ENCODE measurements around the gene FBLN1. TPM values are rescaled to one million over a fixed set of nuclear protein-coding genes. Genes with fewer than 3 reads are reported as not detected.
A peak's percentile ranks its signal among the peaks of the same experiment; 100 is the strongest.

Gene FBLN1
- total and polyA plus RNA-seq, 2 of the 8 experiments (the other 6 are each of a cell fraction or from before 2014, with no cell fraction given), result 159 to 168 TPM

- POLR2A ChIA-PET (ENCODE audit: partially characterized antibody), result no interaction called here
- TF ChIP-seq TEAD4 (IDR thresholded peaks at IDR 0.05; ENCODE audit: low read depth, low read length), result no peak
- TF ChIP-seq BACH1 (IDR thresholded peaks at IDR 0.05; ENCODE audit: low read length), result no peak
- no peak for TF ChIP-seq GTF2F1 (IDR thresholded peaks at IDR 0.05; ENCODE audit: borderline replicate concordance, low read depth, low read length)
- TF ChIP-seq SIRT6 (IDR thresholded peaks at IDR 0.05; ENCODE audit: low read length), result no peak
- no peak for TF ChIP-seq ZNF274 (IDR thresholded peaks at IDR 0.05; ENCODE audit: borderline replicate concordance, extremely low read depth, low read length)
- no peak for TF ChIP-seq POLR2AphosphoS5 (IDR thresholded peaks at IDR 0.05; ENCODE audit: low read depth, low read length)
- TF ChIP-seq MAFK (IDR thresholded peaks at IDR 0.05; ENCODE audit: low read depth, low read length), result no peak
These were observed 119.3 kb downstream of the FBLN1 start for GRCh38 chr22:45621836-45622600.

More at GRCh38 chr22:45621836-45622600, 119.3 kb downstream of the FBLN1 start:
- Histone ChIP-seq H4K91ac (replicated peaks; ENCODE audit: insufficient read length, low read length) (no peak overlapping the region), H2AK5ac (ENCODE audit: low read depth, low read length) (no peak overlapping the region), H2BK5ac (ENCODE audit: low read depth, low read length) (no peak overlapping the region), H3K14ac (ENCODE audit: insufficient read length) (no peak overlapping the region), H2BK15ac (ENCODE audit: low read length) (no peak overlapping the region), H3K23ac (ENCODE audit: insufficient read length) (no peak overlapping the region), H3K27me3 (replicated peaks in 1 of 4; ENCODE audit: control insufficient read depth in 3 of 4, extremely low read depth in 1 of 4, insufficient read depth in 3 of 4, low read length in 3 of 4) (no peaks in the 10 kb centered on the region), H3K4me3 (ENCODE audit: extremely low read depth in 1 of 4, insufficient read depth in 2 of 4, low read depth in 3 of 4, low read length in 4 of 4) (no peak overlapping the region), H4K5ac (ENCODE audit: insufficient read length, low read depth, low read length) (no peak overlapping the region), H3K18ac (ENCODE audit: extremely low read depth, low read length) (no peak overlapping the region; the same call in 1 of the 2 replicates), H3K27ac (ENCODE audit: low read depth, low read length) (no peak overlapping the region), H3K79me1 (ENCODE audit: low read depth, low read length) (no peaks in the 10 kb centered on the region), H3K9ac (replicated peaks in 1 of 4; ENCODE audit: extremely low read depth in 1 of 4, low read depth in 3 of 4, low read length in 3 of 4) (no peak overlapping the region), H2BK20ac (ENCODE audit: low read length) (no peak overlapping the region), H3K4me1 (replicated peaks in 1 of 4; ENCODE audit: control insufficient read depth in 3 of 4, insufficient read depth in 4 of 4, low read length in 3 of 4) (peaks cover 1 to 3% (median 3%) of the 10 kb centered on the region in 4 experiments; a peak in 4 of 7 replicates), H2BK120ac (replicated peaks; ENCODE audit: low read depth, low read length) (no peak overlapping the region), H3K4ac (replicated peaks; ENCODE audit: insufficient read length, low read depth, low read length) (no peak overlapping the region), H2AFZ (ENCODE audit: low read length) (no peak overlapping the region), H4K8ac (ENCODE audit: extremely low read depth, insufficient read depth, low read length) (peak overlapping the region; percentile 48; the same call in 1 of the 2 replicates), H3K36me3 (ENCODE audit: control insufficient read depth in 2 of 4, insufficient read depth in 4 of 4, low read length in 3 of 4) (no peaks in the 10 kb centered on the region), H3K56ac (replicated peaks; ENCODE audit: insufficient read length, low read depth, low read length) (no peak overlapping the region), H3K4me2 (ENCODE audit: insufficient read depth in 1 of 2, low read depth in 2 of 2, low read length in 2 of 2) (no peak overlapping the region), H3K79me2 (ENCODE audit: control insufficient read depth in 1 of 2, insufficient read depth in 2 of 2, low read length in 2 of 2) (no peaks in the 10 kb centered on the region), H3K23me2 (ENCODE audit: low read depth, low read length) (0 out of 2 replicates have a peak, but pooled peaks cover 3% of the 10 kb centered on the region), H2BK12ac (ENCODE audit: low read depth, low read length) (no peak overlapping the region), H3K9me3 (ENCODE audit: insufficient read depth in 2 of 2, low read depth in 1 of 2, low read length in 1 of 2) (no peaks in the 10 kb centered on the region), H4K20me1 (replicated peaks in 1 of 2; ENCODE audit: control insufficient read depth in 1 of 2, insufficient read depth in 2 of 2, low read length in 2 of 2) (no peaks in the 10 kb centered on the region)
- FAIRE-seq (no peak), DNase-seq (ENCODE audit: low read depth in 1 of 2, low spot score in 2 of 2) (no peak)
- WGBS, 2 experiments (ENCODE audit: extremely low coverage in 1 of 2, insufficient coverage in 1 of 2, insufficient read length in 1 of 2, insufficient replicate concordance in 2 of 2, low coverage in 1 of 2, low lambda C conversion rate in 2 of 2, missing lambda C conversion rate in 1 of 2), result 93% methylated on average over 10 of the region's 11 CpGs; no CpG with 5 or more reads in 1 of the 2 experiments
- CTCF ChIA-PET (ENCODE audit: partially characterized antibody), result interaction anchor here (1.0 kb wide), 1 partner anchor 11 kb away, joined by 3 read pairs; no protein-coding TSS in a partner anchor

All from H1 (cell line).